ENCODE results near the gene PTPRT. TPM values are rescaled to one million over a fixed set of nuclear protein-coding genes. Genes with fewer than 3 reads are reported as not detected.

The PTPRT gene
- total RNA-seq, 1 experiment from 2014 or later = not detected

DNA sequence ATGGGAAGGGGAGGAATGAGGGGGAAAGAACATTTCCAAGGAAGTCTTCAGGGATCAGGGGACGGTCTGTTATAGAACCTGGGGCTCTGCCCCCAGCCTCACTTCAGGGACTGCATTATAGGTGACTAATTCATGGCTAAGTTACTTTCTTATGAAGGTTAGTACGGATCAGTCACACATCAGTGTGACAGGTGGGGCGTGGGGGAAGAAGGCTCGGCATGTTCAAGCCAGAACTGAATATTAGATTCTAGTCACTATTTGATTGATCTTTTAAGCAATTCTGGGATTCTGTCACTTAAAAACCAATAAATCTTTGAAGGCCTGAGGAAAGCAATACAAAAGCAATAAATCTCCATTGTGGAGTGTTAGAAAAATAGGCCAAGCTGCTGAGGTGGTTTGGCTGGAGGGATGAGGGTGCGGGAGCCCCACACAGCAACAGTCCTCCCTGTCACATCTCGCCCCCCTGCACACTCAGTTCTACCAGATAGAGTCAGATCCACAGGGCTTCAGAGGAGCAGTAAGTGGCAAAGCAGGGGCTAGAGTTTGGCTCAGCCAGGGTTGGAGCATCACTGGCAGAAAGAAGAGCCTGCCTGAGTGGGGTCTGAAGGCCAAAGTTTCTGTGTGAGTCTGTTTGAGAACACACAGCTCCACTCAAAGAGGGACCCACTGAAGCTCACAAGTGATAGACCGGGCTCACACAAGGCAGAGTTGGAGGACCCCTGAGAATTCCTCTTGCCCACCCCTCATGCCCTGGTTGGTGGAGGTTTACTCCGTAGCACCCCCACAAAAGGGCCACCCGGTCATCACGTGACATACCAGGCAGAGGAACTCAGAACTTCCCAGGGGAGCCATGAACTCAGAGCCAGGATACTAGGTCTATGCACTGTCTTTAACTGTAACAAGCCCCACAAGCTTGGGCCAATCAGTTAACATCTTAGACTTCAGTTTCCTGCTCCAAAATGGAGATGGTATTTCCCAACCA is 843.2 kb downstream of the PTPRT start:
- Histone ChIP-seq H3K27me3 (ENCODE audit: control insufficient read depth, insufficient read depth, low read length) (no peaks in the 10 kb centered on the region), H3K36me3 (ENCODE audit: control insufficient read depth, insufficient read depth, low read length) (no peaks in the 10 kb centered on the region), H3K27ac (ENCODE audit: low read length) (no peak overlapping the region), H3K4me3 (ENCODE audit: low read depth in 2 of 2, low read length in 2 of 2) (no peak overlapping the region), H3K4me1 (ENCODE audit: control insufficient read depth, insufficient read depth, low read length) (no peaks in the 10 kb centered on the region), H3K9me3 (ENCODE audit: control insufficient read depth, insufficient read depth, low read depth, low read length) (no peaks in the 10 kb centered on the region)
- ATAC-seq = no peak
- POLR2A ChIA-PET = interaction anchor here (0.6 kb wide), 1 partner anchor 45 kb away, joined by 4 read pairs; no protein-coding TSS in a partner anchor
- DNase-seq (ENCODE audit: low read depth, low spot score) = no peak
- BruUV-seq (replicated peaks) = no TSS peak
- TF ChIP-seq, protein P1, sequence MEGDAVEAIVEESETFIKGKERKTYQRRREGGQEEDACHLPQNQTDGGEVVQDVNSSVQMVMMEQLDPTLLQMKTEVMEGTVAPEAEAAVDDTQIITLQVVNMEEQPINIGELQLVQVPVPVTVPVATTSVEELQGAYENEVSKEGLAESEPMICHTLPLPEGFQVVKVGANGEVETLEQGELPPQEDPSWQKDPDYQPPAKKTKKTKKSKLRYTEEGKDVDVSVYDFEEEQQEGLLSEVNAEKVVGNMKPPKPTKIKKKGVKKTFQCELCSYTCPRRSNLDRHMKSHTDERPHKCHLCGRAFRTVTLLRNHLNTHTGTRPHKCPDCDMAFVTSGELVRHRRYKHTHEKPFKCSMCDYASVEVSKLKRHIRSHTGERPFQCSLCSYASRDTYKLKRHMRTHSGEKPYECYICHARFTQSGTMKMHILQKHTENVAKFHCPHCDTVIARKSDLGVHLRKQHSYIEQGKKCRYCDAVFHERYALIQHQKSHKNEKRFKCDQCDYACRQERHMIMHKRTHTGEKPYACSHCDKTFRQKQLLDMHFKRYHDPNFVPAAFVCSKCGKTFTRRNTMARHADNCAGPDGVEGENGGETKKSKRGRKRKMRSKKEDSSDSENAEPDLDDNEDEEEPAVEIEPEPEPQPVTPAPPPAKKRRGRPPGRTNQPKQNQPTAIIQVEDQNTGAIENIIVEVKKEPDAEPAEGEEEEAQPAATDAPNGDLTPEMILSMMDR (IDR thresholded peaks at IDR 0.05) = no peak
- TF ChIP-seq, protein P2, sequence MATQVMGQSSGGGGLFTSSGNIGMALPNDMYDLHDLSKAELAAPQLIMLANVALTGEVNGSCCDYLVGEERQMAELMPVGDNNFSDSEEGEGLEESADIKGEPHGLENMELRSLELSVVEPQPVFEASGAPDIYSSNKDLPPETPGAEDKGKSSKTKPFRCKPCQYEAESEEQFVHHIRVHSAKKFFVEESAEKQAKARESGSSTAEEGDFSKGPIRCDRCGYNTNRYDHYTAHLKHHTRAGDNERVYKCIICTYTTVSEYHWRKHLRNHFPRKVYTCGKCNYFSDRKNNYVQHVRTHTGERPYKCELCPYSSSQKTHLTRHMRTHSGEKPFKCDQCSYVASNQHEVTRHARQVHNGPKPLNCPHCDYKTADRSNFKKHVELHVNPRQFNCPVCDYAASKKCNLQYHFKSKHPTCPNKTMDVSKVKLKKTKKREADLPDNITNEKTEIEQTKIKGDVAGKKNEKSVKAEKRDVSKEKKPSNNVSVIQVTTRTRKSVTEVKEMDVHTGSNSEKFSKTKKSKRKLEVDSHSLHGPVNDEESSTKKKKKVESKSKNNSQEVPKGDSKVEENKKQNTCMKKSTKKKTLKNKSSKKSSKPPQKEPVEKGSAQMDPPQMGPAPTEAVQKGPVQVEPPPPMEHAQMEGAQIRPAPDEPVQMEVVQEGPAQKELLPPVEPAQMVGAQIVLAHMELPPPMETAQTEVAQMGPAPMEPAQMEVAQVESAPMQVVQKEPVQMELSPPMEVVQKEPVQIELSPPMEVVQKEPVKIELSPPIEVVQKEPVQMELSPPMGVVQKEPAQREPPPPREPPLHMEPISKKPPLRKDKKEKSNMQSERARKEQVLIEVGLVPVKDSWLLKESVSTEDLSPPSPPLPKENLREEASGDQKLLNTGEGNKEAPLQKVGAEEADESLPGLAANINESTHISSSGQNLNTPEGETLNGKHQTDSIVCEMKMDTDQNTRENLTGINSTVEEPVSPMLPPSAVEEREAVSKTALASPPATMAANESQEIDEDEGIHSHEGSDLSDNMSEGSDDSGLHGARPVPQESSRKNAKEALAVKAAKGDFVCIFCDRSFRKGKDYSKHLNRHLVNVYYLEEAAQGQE (IDR thresholded peaks at IDR 0.05; ENCODE audit: insufficient read depth in 1 of 2, low read depth in 2 of 2, low read length in 1 of 2) = no peak
- TF ChIP-seq TCF7L2 (IDR thresholded peaks at IDR 0.05; ENCODE audit: low read depth, low read length) (no peak), POLR2AphosphoS5 (IDR thresholded peaks at IDR 0.05; ENCODE audit: low read depth, low read length) (no peak), SIN3A (IDR thresholded peaks at IDR 0.05; ENCODE audit: borderline replicate concordance, insufficient read depth, low read depth, low read length) (no peak)
- CTCF ChIA-PET = no interaction called here
- in situ Hi-C loops (cut with HindIII; ENCODE audit: low pct_unique_long_range_greater_than_20kb, low sequenced_read_pairs) (no loop called here), intact Hi-C loops (cut with micrococcal nuclease; ENCODE audit: unreplicated experiment) (no loop called here)

DNA sequence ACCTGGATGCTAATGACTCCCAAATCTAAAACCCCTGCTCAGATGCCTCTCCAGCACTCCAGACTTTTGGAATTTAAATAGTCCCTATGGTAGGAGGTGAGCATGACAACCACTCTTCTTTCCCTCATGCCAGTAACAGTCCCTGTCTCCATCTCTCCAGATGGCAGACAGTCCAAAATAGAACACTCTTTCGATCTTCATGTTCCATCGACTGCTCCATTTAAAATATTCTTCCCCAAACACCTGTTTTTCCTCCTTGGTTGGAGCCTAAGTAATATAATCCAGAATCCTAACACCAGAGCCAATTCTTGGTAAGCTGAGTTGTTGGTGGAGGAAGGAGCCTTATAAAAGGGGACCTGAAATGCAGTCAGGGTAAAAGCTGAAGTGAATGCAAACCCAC is 848.1 kb downstream of the PTPRT start:
- no peak overlapping the region for H3K4me3 ChIP-seq (ENCODE audit: low read depth in 2 of 2, low read length in 2 of 2)
- no peaks in the 10 kb centered on the region for H3K4me1 ChIP-seq (ENCODE audit: control insufficient read depth, insufficient read depth, low read length)
- DNase-seq (ENCODE audit: low read depth, low spot score) (no peak), ATAC-seq (no peak)
- ChIA-PET POLR2A (no interaction called here), CTCF (no interaction called here)
- intact Hi-C loops (cut with micrococcal nuclease; ENCODE audit: unreplicated experiment) = no loop called here
- H3K36me3 ChIP-seq (ENCODE audit: control insufficient read depth, insufficient read depth, low read length) = no peaks in the 10 kb centered on the region
- H3K27ac ChIP-seq (ENCODE audit: low read length) = no peak overlapping the region
- H3K9me3 ChIP-seq (ENCODE audit: control insufficient read depth, insufficient read depth, low read depth, low read length) = no peaks in the 10 kb centered on the region
- BruUV-seq (replicated peaks) = no TSS peak
- no peaks in the 10 kb centered on the region for H3K27me3 ChIP-seq (ENCODE audit: control insufficient read depth, insufficient read depth, low read length)
- TF ChIP-seq SIN3A (IDR thresholded peaks at IDR 0.05; ENCODE audit: borderline replicate concordance, insufficient read depth, low read depth, low read length) (no peak), POLR2AphosphoS5 (IDR thresholded peaks at IDR 0.05; ENCODE audit: low read depth, low read length) (no peak), TCF7L2 (IDR thresholded peaks at IDR 0.05; ENCODE audit: low read depth, low read length) (no peak)
- TF ChIP-seq, protein P2 (IDR thresholded peaks at IDR 0.05; ENCODE audit: insufficient read depth in 1 of 2, low read depth in 2 of 2, low read length in 1 of 2) = no peak
- TF ChIP-seq, protein P1 (IDR thresholded peaks at IDR 0.05) = no peak
- in situ Hi-C loops (cut with HindIII; ENCODE audit: low pct_unique_long_range_greater_than_20kb, low sequenced_read_pairs) = no loop called here

Data from Panc1 (cell line).